Karpas-422 (cell line): ENCODE measurements around the gene DLL3. TPM values are rescaled to one million over a fixed set of nuclear protein-coding genes. Genes with fewer than 3 reads are reported as not detected.
A peak's percentile ranks its signal among the peaks of the same experiment; 100 is the strongest.
"Not testable (repeated sequence)": the region's sequence is repeated elsewhere in the genome, so short reads cannot be mapped to it uniquely, and the experiment has no call there.

Source experiments
- DNase-seq: peaks from one replicate; pipeline ENCODE4 v3.0.0-alpha.2; 2015
- H2AFZ ChIP-seq: fragments of 200-600 bp; sonication (generic); 2 replicates; pipeline ENCODE4 v1.6.1; 2014; ENCODE audit warnings: antibody characterized with exemption, low read length, mixed read lengths
- H3K27ac ChIP-seq: fragments of 200-600 bp; sonication (generic); 2 replicates; pipeline ENCODE4 v1.5.1; 2014; ENCODE audit warnings: mild to moderate bottlenecking, low read length, moderate library complexity
- H3K27me3 ChIP-seq: fragments of 200-600 bp; sonication (generic); 2 replicates; pipeline ENCODE4 v1.6.1; 2014; ENCODE audit warnings: low read length, mixed read lengths
- H3K36me3 ChIP-seq: fragments of 200-600 bp; sonication (generic); 2 replicates; pipeline ENCODE4 v1.6.1; 2014; ENCODE audit warnings: low read length, mixed read lengths; ENCODE audit not compliant: insufficient read depth
- H3K4me1 ChIP-seq: fragments of 200-600 bp; sonication (generic); 2 replicates; pipeline ENCODE4 v1.6.1; 2014; ENCODE audit warnings: mild to moderate bottlenecking, low read length, mixed read lengths
- H3K4me2 ChIP-seq: fragments of 200-600 bp; sonication (generic); 2 replicates; pipeline ENCODE4 v1.6.1; 2014; ENCODE audit warnings: low read length, low read depth, mild to moderate bottlenecking; ENCODE audit not compliant: poor library complexity, severe bottlenecking
- H3K4me3 ChIP-seq: fragments of 200-600 bp; sonication (generic); 2 replicates; pipeline ENCODE4 v1.5.1; 2014; ENCODE audit warnings: mild to moderate bottlenecking, antibody characterized with exemption, low read length, mixed read lengths
- H3K79me2 ChIP-seq: fragments of 200-600 bp; sonication (generic); 2 replicates; pipeline ENCODE4 v1.6.1; 2014; ENCODE audit warnings: mild to moderate bottlenecking, low read length, mixed read lengths
- H3K9ac ChIP-seq: fragments of 200-600 bp; sonication (generic); 2 replicates; pipeline ENCODE4 v1.6.0; 2014; ENCODE audit warnings: low read length
- H3K9me2 ChIP-seq: fragments of 200-600 bp; sonication (generic), shearing (Covaris generic); replicated peaks from 2 replicates; pipeline ENCODE4 v1.6.0; 2014; ENCODE audit warnings: mild to moderate bottlenecking, low read length, moderate library complexity; ENCODE audit not compliant: insufficient read depth
- H3K9me3 ChIP-seq: fragments of 300-700, 200-600 bp; sonication (generic); 2 replicates; pipeline ENCODE4 v1.6.1; 2014; ENCODE audit warnings: low read length, mixed read lengths
- H4K20me1 ChIP-seq: fragments of 200-600 bp; sonication (generic); 2 replicates; pipeline ENCODE4 v1.6.1; 2014; ENCODE audit warnings: mild to moderate bottlenecking, antibody characterized with exemption, low read length, low read depth; ENCODE audit not compliant: insufficient read depth
- total RNA-seq: library from RNA; depleted of rRNA; stranded (reverse); fragments of >200 nt; shearing (Covaris generic); gene quantifications from 2 replicates; pipeline ENCODE4 v1.2.3, GENCODE V29; 2014; ENCODE audit warnings: low replicate concordance; rRNA removed

DLL3 gene
- 2.6 and 3.1 TPM in 2 replicates for total RNA-seq

GRCh38 chr19:39498798-39499642, at the start of gene DLL3:
Gene DLL3 (plus strand): TSS chr19:39498947. CDS start chr19:39498975, 28 bp downstream.
- no peaks in the 10 kb centered on the region for H4K20me1 ChIP-seq
- DNase-seq, result no peak

GRCh38 chr19:39449116-39449797, 49.5 kb upstream of the DLL3 start:
- Histone ChIP-seq H3K27ac (no peak overlapping the region), H4K20me1 (peaks cover 25% of the 10 kb centered on the region), H3K27me3 (no peaks in the 10 kb centered on the region), H3K4me3 (no peak overlapping the region), H3K36me3 (peaks cover 18% of the 10 kb centered on the region), H3K79me2 (peaks cover 94% of the 10 kb centered on the region), H3K9me2 (no peaks in the 10 kb centered on the region), H3K9me3 (no peaks in the 10 kb centered on the region), H3K9ac (peak overlapping the region; percentile 12; the same call in 1 of the 2 replicates), H2AFZ (no peak overlapping the region), H3K4me2 (no peak overlapping the region), H3K4me1 (peaks cover 35% of the 10 kb centered on the region)
- DNase-seq, result no peak

More at GRCh38 chr19:39498798-39499642, at the start of gene DLL3:
- Histone ChIP-seq H2AFZ (no peak within 1 kb of the TSS), H3K36me3 (no peaks in the 10 kb centered on the region), H3K9me3 (no peaks in the 10 kb centered on the region), H3K4me1 (peaks cover 21% of the 10 kb centered on the region), H3K79me2 (no peaks in the 10 kb centered on the region), H3K9ac (peak within 1 kb of the TSS; percentile 45), H3K27ac (no peak within 1 kb of the TSS), H3K9me2 (no peaks in the 10 kb centered on the region), H3K4me3 (peak within 1 kb of the TSS; percentile 47; the same call in 1 of the 2 replicates), H3K4me2 (peak within 1 kb of the TSS; percentile 55), H3K27me3 (no peaks in the 10 kb centered on the region)

GRCh38 chr19:39451257-39451656, 47.5 kb upstream of the DLL3 start:
- H3K79me2 ChIP-seq, result peaks cover 84% of the 10 kb centered on the region
- not testable (repeated sequence) for H3K9ac ChIP-seq, H3K9me3 ChIP-seq, H3K27me3 ChIP-seq, DNase-seq, H3K9me2 ChIP-seq, H3K4me3 ChIP-seq, H3K4me2 ChIP-seq, H3K27ac ChIP-seq, H2AFZ ChIP-seq
- H4K20me1 ChIP-seq, result peaks cover 25% of the 10 kb centered on the region
- H3K36me3 ChIP-seq, result peaks cover 18% of the 10 kb centered on the region
- H3K4me1 ChIP-seq, result peaks cover 32% of the 10 kb centered on the region

GRCh38 chr19:39463403-39463802, 35.3 kb upstream of the DLL3 start:
- 0 out of 2 replicates have a peak, but pooled peaks cover 4% of the 10 kb centered on the region for H4K20me1 ChIP-seq

GRCh38 chr19:39465956-39466747, 32.6 kb upstream of the DLL3 start:
- Histone ChIP-seq H3K9ac (no peak overlapping the region), H3K4me2 (no peak overlapping the region), H3K27ac (no peak overlapping the region), H3K36me3 (peaks cover 24% of the 10 kb centered on the region), H3K9me3 (no peaks in the 10 kb centered on the region), H3K4me1 (no peaks in the 10 kb centered on the region), H2AFZ (no peak overlapping the region), H3K27me3 (no peaks in the 10 kb centered on the region), H4K20me1 (0 out of 2 replicates have a peak, but pooled peaks cover 6% of the 10 kb centered on the region), H3K79me2 (peaks cover 7% of the 10 kb centered on the region), H3K4me3 (no peak overlapping the region), H3K9me2 (no peaks in the 10 kb centered on the region)
- no peak for DNase-seq

More at GRCh38 chr19:39463403-39463802, 35.3 kb upstream of the DLL3 start:
- no peaks in the 10 kb centered on the region for H3K4me1 ChIP-seq
- H3K4me2 ChIP-seq, result no peak overlapping the region
- DNase-seq, result no peak
- H3K9me3 ChIP-seq, result no peaks in the 10 kb centered on the region
- no peak overlapping the region for H3K4me3 ChIP-seq
- no peaks in the 10 kb centered on the region for H3K9me2 ChIP-seq
- H3K36me3 ChIP-seq, result peaks cover 21% of the 10 kb centered on the region; the same call in 1 of the 2 replicates
- peaks cover 7% of the 10 kb centered on the region for H3K79me2 ChIP-seq
- no peak overlapping the region for H2AFZ ChIP-seq
- H3K27ac ChIP-seq, result no peak overlapping the region
- no peaks in the 10 kb centered on the region for H3K27me3 ChIP-seq
- no peak overlapping the region for H3K9ac ChIP-seq

GRCh38 chr19:39467941-39468340, 30.8 kb upstream of the DLL3 start:
- Histone ChIP-seq H3K9ac (no peak overlapping the region), H3K36me3 (peaks cover 24% of the 10 kb centered on the region), H3K9me2 (no peaks in the 10 kb centered on the region), H3K4me3 (no peak overlapping the region), H3K27ac (no peak overlapping the region), H2AFZ (no peak overlapping the region), H3K4me1 (no peaks in the 10 kb centered on the region), H4K20me1 (0 out of 2 replicates have a peak, but pooled peaks cover 6% of the 10 kb centered on the region), H3K9me3 (no peaks in the 10 kb centered on the region), H3K4me2 (no peak overlapping the region), H3K79me2 (peaks cover 4% of the 10 kb centered on the region), H3K27me3 (no peaks in the 10 kb centered on the region)
- DNase-seq, result no peak

- Histone ChIP-seq H4K20me1 (0 out of 2 replicates have a peak, but pooled peaks cover 6% of the 10 kb centered on the region), H3K4me2 (no peak overlapping the region), H2AFZ (no peak overlapping the region), H3K79me2 (no peaks in the 10 kb centered on the region; the same call in 1 of the 2 replicates), H3K4me1 (no peaks in the 10 kb centered on the region), H3K4me3 (no peak overlapping the region), H3K27ac (no peak overlapping the region), H3K27me3 (no peaks in the 10 kb centered on the region), H3K36me3 (peaks cover 17% of the 10 kb centered on the region), H3K9me3 (no peaks in the 10 kb centered on the region), H3K9ac (no peak overlapping the region), H3K9me2 (no peaks in the 10 kb centered on the region)
- no peak for DNase-seq
These were observed 29.7 kb upstream of the DLL3 start for GRCh38 chr19:39469036-39469435.
